HEK293T (cell line): ENCODE data around the gene ACOT7.

ENCODE experiments used
- BHLHE40 ChIP-seq: fragments of 450-650 bp; IDR thresholded peaks from 2 replicates; pipeline ENCODE4 v1.6.1; 2016; ENCODE audit warnings: mild to moderate bottlenecking, moderate library complexity, borderline replicate concordance
- ELF4 ChIP-seq: fragments of 450-650 bp; IDR thresholded peaks from 2 replicates; pipeline ENCODE4 v1.6.1; 2017; ENCODE audit warnings: antibody characterized with exemption
- FOXM1 ChIP-seq: fragments of 450-650 bp; IDR thresholded peaks from 2 replicates; pipeline ENCODE4 v1.6.1; 2017; ENCODE audit warnings: mild to moderate bottlenecking, borderline replicate concordance
- PKNOX1 ChIP-seq: fragments of 450-650 bp; IDR thresholded peaks from 2 replicates; pipeline ENCODE4 v1.6.1; 2016

- TF ChIP-seq BHLHE40, result no peak
- no peak for TF ChIP-seq PKNOX1
- no peak for TF ChIP-seq FOXM1
- no peak for TF ChIP-seq ELF4
Measured at GRCh38 chr1:6354659-6355317, 38.8 kb downstream of the ACOT7 start.
